MM.1S (cell line): ENCODE measurements around the gene FTMT.

Experiments used
- DNase-seq: peaks from one replicate; pipeline ENCODE4 v3.0.0-alpha.2; 2015
- H2AFZ ChIP-seq: fragments of 300-600 bp; sonication (generic); 2 replicates; pipeline ENCODE4 v1.6.0; 2016; ENCODE audit warnings: antibody characterized with exemption, low read length
- H3F3A ChIP-seq: fragments of 300-600 bp; sonication (generic); 2 replicates; pipeline ENCODE4 v1.6.1; 2016; ENCODE audit warnings: mild to moderate bottlenecking, antibody characterized with exemption, low read length, moderate library complexity, mixed read lengths; ENCODE audit not compliant: insufficient read depth
- H3K27ac ChIP-seq: fragments of 300-600 bp; sonication (generic); 2 replicates; pipeline ENCODE4 v1.5.1; 2016; ENCODE audit warnings: mild to moderate bottlenecking, low read length
- H3K27me3 ChIP-seq: fragments of 300-600 bp; sonication (generic); replicated peaks from 2 replicates; pipeline ENCODE4 v1.6.0; 2016; ENCODE audit warnings: low read length; ENCODE audit not compliant: insufficient read depth
- H3K36me3 ChIP-seq: fragments of 300-600 bp; sonication (generic); replicated peaks from 2 replicates; pipeline ENCODE4 v1.6.1; 2016; ENCODE audit warnings: mild to moderate bottlenecking, low read length, mixed read lengths; ENCODE audit not compliant: insufficient read depth
- H3K4me1 ChIP-seq: fragments of 300-600 bp; sonication (generic); 2 replicates; pipeline ENCODE4 v1.6.1; 2016; ENCODE audit warnings: low read length, mixed read lengths
- H3K4me2 ChIP-seq: fragments of 300-600 bp; sonication (generic); 2 replicates; pipeline ENCODE4 v1.6.0; 2016; ENCODE audit warnings: low read depth, low read length
- H3K4me3 ChIP-seq: fragments of 300-600 bp; sonication (generic); 2 replicates; pipeline ENCODE4 v1.5.1; 2016; ENCODE audit warnings: low read length, mixed read lengths
- H3K79me2 ChIP-seq: fragments of 300-600 bp; sonication (generic); 2 replicates; pipeline ENCODE4 v1.6.1; 2016; ENCODE audit warnings: mixed run types, low read length, mixed read lengths
- H3K9ac ChIP-seq: fragments of 300-600 bp; sonication (generic); 2 replicates; pipeline ENCODE4 v1.6.1; 2016; ENCODE audit warnings: low read length, mixed read lengths
- H3K9me2 ChIP-seq: fragments of 300-600 bp; sonication (generic); replicated peaks from 2 replicates; pipeline ENCODE4 v1.6.1; 2016; ENCODE audit warnings: mild to moderate bottlenecking, low read length, mixed read lengths; ENCODE audit not compliant: insufficient read depth
- H3K9me3 ChIP-seq: fragments of 300-600 bp; sonication (generic); replicated peaks from 2 replicates; pipeline ENCODE4 v1.6.1; 2016; ENCODE audit warnings: mild to moderate bottlenecking, low read length, mixed read lengths; ENCODE audit not compliant: insufficient read depth
- H4K20me1 ChIP-seq: fragments of 300-600 bp; sonication (generic); 2 replicates; pipeline ENCODE4 v1.6.1; 2016; ENCODE audit warnings: mild to moderate bottlenecking, low read length, moderate library complexity, mixed read lengths; ENCODE audit not compliant: insufficient read depth
- EZH2 ChIP-seq: fragments of 300-600 bp; sonication (generic); optimal IDR thresholded peaks from 2 replicates; pipeline ENCODE3; 2017; ENCODE audit warnings: low read depth, mild to moderate bottlenecking, antibody characterized with exemption, low read length, mixed read lengths
- EZH2phosphoT487 ChIP-seq: fragments of 300-600 bp; sonication (generic); IDR thresholded peaks from 2 replicates; pipeline ENCODE4 v1.6.1; 2018; ENCODE audit warnings: antibody characterized with exemption, low read length
- TF ChIP-seq, protein P1 (sequence below): fragments of 300-600 bp; sonication (generic); IDR thresholded peaks from 2 replicates; pipeline ENCODE4 v1.5.1; 2016; ENCODE audit warnings: antibody characterized with exemption, low read length, mixed read lengths

The FTMT gene

DNA sequence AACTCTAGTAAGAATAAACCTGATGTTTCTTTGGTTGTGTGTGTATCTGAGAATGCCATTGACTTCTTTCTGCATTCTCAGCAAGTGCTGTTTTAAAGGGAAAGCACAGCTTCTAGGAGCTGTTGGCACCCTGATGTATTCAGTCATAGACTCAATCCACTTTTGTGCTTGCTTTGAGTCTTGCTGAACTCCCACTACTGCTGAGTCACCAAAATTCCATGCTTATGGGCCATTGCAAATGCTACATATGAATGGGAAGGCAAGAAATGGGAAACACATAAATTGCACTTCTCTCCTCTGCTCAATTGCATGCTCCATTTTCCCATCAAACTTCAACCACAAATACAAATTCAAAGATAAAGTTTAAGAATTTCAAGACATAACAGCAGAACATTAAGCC lies 9.8 kb upstream of the FTMT start:
- H3K36me3 ChIP-seq = no peaks in the 10 kb centered on the region
- H3K9ac ChIP-seq = no peak overlapping the region
- H3K79me2 ChIP-seq = no peaks in the 10 kb centered on the region
- H3K9me2 ChIP-seq = no peaks in the 10 kb centered on the region
- H3F3A ChIP-seq = no peaks in the 10 kb centered on the region
- no peaks in the 10 kb centered on the region for H3K27me3 ChIP-seq
- TF ChIP-seq, protein P1, sequence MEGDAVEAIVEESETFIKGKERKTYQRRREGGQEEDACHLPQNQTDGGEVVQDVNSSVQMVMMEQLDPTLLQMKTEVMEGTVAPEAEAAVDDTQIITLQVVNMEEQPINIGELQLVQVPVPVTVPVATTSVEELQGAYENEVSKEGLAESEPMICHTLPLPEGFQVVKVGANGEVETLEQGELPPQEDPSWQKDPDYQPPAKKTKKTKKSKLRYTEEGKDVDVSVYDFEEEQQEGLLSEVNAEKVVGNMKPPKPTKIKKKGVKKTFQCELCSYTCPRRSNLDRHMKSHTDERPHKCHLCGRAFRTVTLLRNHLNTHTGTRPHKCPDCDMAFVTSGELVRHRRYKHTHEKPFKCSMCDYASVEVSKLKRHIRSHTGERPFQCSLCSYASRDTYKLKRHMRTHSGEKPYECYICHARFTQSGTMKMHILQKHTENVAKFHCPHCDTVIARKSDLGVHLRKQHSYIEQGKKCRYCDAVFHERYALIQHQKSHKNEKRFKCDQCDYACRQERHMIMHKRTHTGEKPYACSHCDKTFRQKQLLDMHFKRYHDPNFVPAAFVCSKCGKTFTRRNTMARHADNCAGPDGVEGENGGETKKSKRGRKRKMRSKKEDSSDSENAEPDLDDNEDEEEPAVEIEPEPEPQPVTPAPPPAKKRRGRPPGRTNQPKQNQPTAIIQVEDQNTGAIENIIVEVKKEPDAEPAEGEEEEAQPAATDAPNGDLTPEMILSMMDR = no peak
- TF ChIP-seq EZH2phosphoT487 (no peak), EZH2 (no peak)
- H2AFZ ChIP-seq = no peak overlapping the region
- no peaks in the 10 kb centered on the region for H3K9me3 ChIP-seq
- H3K4me3 ChIP-seq = no peak overlapping the region
- no peak overlapping the region for H3K4me2 ChIP-seq
- H4K20me1 ChIP-seq = no peaks in the 10 kb centered on the region
- no peak overlapping the region for H3K27ac ChIP-seq
- H3K4me1 ChIP-seq = no peaks in the 10 kb centered on the region
- no peak for DNase-seq

DNA sequence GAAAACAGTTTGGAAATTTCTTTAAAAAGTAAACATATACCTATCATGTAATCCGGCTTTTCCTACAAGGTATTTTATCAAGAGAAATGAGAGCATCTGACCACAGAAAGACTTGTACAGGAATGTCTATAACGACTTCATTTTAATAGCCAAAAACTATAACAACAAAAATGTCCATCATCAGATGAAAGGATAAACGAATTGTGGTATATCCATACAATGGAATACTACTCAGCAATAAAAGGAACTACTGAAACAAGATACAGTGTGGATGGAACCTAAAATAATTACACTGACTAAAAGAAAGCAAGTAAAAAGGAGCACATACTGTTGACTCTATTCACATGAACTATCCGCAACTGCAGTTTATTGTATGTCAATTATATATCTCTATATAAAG lies 1.4 kb upstream of the FTMT start:
- Histone ChIP-seq H3K9me2 (no peaks in the 10 kb centered on the region), H4K20me1 (no peaks in the 10 kb centered on the region), H2AFZ (no peak overlapping the region), H3K4me3 (no peak overlapping the region), H3K79me2 (no peaks in the 10 kb centered on the region), H3K4me2 (no peak overlapping the region), H3K9me3 (no peaks in the 10 kb centered on the region), H3K27ac (no peak overlapping the region), H3F3A (no peaks in the 10 kb centered on the region), H3K36me3 (no peaks in the 10 kb centered on the region), H3K4me1 (no peaks in the 10 kb centered on the region), H3K27me3 (no peaks in the 10 kb centered on the region), H3K9ac (no peak overlapping the region)
- no peak for DNase-seq
- TF ChIP-seq, protein P1 = no peak
- TF ChIP-seq EZH2phosphoT487 = no peak
- TF ChIP-seq EZH2 = no peak

DNA sequence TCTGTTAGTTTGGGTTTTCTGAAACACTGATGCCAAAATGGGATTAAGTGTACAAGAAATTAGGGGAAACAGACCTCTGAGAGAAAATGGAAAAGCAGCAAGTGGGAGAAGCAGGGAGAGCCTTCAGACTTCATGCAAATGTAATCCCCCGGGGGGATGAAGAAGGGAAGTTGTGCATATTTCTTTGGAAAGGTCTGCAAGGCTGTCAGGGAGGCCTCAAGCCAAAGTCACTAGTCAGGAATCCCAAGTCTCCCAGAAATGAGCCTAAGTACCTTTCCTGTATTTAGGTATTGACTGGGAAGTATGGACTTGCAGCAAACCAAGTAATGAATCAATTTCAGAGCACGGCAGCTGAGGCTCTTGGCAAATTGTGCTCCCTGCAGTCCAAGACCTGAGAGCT lies 2.2 kb downstream of the FTMT start:
- Histone ChIP-seq H3K9ac (no peak overlapping the region), H3K27me3 (no peaks in the 10 kb centered on the region), H3K4me1 (no peaks in the 10 kb centered on the region), H3K27ac (no peak overlapping the region), H2AFZ (no peak overlapping the region), H3K4me2 (no peak overlapping the region), H4K20me1 (no peaks in the 10 kb centered on the region), H3K79me2 (no peaks in the 10 kb centered on the region), H3K9me3 (no peaks in the 10 kb centered on the region), H3K4me3 (no peak overlapping the region), H3K36me3 (no peaks in the 10 kb centered on the region), H3F3A (no peaks in the 10 kb centered on the region), H3K9me2 (no peaks in the 10 kb centered on the region)
- TF ChIP-seq, protein P1 = no peak
- TF ChIP-seq EZH2 (no peak), EZH2phosphoT487 (no peak)
- DNase-seq = no peak
